SKM-1 (cell line): Measurements from ENCODE around the gene TTBK1.

Experiments
- DNase-seq: peaks from one replicate; lab custom pipeline; 2025; ENCODE audit not compliant: unreplicated experiment; lab: John Stamatoyannopoulos, UW

TTBK1 gene

GRCh38 chr6:43269273-43270007, 26.2 kb downstream of the TTBK1 start:
- no peak for DNase-seq

DNA sequence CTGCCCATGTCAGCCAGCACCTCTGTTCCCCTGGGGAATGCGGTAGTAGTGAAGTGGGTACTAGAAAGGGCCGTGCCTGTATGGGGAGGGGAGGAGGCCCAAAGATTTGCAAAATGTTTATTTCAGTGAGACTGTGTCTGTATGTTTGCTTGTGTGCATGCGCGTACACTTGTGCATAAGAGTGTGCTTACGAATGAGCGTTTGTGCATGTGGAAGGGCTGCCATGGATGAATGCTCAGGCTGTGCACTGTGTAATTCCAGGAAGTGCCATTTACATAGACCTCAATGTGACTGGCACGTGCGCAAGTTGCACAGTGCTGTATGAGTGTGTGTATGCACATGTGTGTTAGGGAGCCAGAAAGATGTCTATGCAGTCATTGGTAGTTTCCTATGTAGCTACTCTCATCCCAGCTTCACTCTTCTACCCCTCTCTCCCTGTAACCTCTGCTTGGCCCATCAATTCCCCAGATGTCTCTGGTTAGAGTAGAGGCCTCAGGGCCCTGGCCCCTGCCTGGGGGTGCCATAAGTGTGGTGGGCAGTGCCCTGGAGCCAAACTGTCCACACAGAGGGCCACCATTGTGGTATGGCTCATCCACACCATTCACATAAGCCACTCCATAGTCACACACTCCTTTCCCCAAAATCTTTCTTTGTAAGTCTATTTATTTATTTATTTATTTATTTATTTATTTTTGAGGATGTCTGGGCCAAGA, 28.0 kb downstream of the TTBK1 start:
- DNase-seq = no peak

GRCh38 chr6:43271944-43272343, 28.7 kb downstream of the TTBK1 start:
- DNase-seq = no peak

DNA sequence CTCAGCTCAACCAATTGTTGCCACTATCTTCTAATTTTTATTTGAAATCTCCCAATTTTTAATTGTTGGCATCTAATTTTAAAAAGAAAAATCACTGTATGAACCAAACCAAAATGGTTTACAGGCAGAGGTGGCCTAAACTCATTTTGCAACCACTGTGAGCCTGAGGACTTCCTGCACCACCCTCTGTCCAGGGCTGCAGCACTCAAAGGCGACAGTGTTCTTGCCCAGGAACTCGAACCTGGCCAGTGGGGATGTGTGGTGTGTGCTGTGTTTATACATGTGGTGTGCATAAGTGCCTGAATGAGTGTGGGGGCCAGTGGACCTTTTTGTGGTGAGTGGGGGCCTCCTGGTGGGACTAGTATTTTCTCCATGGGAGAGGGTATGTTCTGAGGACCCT, 30.4 kb downstream of the TTBK1 start:
- no peak for DNase-seq

DNA sequence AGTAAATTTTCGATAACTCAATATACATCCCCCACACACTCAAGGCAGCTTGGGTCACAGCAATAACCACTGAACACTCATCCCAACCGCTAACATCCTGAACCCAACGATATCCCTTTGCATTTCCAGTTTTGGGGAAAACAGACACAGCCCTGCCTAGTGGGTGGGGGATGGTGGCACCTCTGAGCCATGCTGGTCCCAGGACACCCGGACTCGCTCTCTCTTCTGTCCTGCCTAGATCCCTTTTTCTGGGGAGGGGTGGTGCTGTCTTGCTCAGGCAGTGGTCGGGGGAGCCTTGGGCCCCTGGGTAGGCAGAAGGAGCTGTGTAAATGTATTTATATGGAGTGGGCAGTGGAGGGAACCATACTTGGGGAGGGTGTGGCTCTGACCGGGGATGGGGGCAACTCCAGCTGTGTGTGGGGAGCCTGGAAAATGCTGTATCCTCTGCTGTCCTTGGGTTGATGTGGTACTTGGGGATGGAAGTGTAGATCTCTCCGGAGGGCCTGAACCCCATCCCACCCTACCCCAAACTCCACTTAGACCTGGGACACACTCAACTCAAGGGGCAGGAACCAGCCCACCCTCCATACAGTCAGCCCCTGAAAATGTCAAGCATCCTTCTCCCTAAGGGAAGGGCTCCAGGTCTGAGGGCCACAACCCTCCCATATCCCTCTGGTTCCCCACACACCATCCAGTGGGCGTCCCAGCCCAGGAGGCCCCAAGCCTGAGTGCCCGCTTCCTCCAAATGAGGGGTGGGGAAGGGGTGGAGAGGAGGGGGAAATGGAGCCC, 31.0 kb downstream of the TTBK1 start:
- no peak for DNase-seq

- no peak for DNase-seq
Measured at GRCh38 chr6:43274916-43275597, 31.8 kb downstream of the TTBK1 start.

DNA sequence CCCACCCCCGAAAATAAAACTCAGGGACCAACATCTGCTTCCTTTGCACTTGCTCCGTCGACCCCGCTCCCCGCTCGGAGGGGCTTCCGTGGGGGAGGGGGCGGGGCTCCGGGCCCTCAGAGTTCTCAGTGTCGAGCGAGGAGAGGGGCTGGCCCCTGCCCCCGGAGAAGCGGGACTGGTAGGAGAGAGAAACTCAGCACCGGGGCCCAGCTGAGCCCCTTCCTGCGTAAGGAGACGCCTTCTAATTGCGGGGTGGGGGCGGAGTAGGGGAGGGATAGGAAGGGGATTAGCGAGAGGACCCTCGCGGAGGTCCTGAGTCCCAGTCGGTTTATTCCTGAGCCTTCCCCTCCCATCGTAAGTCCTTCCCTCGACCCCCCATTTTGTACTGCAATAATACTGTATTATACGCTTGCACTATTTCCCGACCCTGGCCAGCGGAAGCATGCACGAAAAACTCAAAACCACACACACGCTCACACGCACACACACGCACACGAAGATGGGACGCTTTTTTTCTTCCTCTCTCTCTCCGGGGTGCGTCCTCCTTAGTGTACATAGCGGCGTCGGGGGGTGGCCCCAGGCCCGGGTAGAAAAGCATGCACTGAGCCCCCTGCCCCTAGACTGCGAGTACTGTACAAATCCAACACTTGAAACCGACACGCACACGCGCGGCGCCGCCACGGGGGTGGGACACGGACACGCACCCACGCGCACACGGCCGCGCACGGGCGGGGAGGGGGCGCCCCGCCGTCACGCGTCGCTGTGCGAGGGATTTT, 32.7 kb downstream of the TTBK1 start:
- DNase-seq = no peak

GRCh38 chr6:43276577-43277305, 33.5 kb downstream of the TTBK1 start:
- DNase-seq = no peak

GRCh38 chr6:43277306-43277642, 34.0 kb downstream of the TTBK1 start:
- no peak for DNase-seq

DNA sequence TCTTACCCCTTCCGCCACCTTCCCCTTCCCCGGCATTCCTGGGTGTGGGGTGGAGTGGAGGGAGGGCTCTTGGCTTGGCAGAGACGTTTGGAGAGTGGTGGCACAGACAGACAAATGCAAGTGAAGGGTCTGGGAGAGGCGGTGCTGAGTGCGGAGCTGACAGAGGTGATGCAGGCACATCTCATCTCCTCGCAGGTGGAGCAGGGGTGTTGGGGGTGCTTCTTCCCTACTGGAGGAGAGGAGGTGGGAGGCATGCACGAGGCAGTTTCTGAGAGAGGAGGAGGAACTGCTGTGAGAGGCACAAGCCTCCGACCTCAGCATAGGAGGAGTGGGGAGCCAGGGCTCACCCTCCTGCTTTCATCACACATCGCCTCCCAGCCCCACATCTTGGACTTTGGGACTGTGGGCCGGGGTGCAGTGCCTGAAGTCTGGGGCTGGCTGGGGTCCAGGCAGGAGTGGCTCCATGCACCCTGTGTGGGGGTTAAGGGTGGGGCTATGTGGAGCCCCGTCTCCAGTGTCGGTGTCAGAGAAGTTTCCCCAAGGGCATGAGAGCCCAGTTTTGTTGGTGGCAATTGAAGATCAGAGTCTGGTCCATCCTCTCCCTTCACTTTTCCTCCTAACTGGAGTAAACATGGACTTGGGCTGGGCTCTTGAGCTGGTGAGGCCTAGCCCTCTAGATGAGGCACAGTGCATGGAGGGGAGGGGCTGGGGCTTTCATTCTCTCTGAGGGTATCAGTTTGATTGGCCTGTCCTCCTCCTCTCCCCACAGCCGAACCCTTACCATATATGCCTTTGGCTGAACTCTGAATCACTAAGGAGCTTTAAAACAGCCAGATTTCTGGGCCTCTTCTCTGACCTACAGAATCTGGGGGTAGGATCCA, 34.6 kb downstream of the TTBK1 start:
- DNase-seq = no peak

- DNase-seq = no peak
Measured at GRCh38 chr6:43278524-43279078, 35.3 kb downstream of the TTBK1 start.

GRCh38 chr6:43280234-43280633, 37.0 kb downstream of the TTBK1 start:
- DNase-seq = no peak

DNA sequence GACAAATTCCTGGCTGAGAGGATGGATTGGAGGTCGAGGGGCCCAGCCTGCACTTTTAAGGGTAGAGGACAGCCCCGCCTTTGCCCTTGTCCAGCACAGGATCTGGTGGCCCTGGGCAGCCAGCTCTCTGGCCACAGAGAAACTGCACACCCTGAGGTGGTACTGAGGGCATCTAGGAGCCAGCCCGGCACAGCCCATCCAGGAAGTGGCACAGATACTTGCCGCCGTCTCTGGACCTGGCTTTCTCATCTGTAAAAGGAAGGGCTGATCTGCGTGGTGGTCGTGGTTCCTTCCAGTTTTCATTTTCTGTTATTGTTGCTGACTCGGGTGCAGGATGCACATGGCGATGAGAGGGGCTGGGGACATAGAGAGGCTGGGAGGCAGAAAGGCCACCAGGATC, 38.8 kb downstream of the TTBK1 start:
- no peak for DNase-seq

DNA sequence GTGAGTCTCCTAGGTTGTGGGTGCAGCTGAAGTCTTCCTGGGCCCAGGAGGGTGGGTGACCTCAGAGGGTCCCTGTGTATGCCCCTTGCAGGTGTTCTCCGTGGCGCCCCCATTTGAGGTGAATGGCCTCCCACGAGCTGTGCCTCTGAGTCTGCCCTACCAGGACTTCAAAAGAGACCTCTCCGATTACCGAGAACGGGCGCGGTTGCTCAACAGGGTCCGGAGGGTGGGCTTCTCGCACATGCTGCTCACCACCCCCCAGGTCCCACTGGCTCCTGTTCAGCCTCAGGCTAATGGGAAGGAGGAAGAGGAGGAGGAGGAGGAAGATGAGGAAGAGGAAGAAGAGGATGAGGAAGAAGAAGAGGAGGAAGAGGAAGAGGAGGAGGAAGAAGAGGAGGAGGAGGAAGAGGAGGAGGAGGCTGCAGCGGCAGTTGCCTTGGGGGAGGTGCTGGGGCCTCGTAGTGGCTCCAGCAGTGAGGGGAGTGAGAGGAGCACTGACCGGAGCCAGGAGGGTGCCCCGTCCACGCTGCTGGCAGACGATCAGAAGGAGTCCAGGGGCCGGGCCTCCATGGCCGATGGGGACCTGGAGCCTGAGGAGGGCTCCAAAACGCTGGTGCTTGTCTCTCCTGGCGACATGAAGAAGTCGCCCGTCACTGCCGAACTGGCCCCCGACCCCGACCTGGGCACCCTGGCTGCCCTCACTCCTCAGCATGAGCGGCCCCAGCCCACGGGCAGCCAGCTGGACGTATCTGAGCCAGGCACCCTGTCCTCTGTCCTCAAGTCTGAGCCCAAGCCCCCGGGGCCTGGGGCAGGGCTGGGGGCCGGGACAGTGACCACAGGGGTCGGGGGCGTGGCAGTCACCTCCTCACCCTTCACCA, 39.6 kb downstream of the TTBK1 start:
- peak; percentile 22 for DNase-seq

DNA sequence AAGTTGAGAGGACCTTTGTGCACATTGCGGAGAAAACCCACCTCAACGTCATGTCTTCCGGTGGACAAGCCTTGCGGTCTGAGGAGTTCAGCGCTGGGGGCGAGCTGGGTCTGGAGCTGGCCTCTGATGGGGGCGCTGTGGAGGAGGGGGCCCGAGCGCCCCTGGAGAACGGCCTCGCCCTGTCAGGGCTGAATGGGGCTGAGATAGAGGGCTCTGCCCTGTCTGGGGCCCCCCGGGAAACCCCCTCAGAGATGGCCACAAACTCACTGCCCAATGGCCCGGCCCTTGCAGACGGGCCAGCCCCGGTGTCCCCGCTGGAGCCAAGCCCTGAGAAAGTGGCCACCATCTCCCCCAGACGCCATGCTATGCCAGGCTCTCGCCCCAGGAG, 40.2 kb downstream of the TTBK1 start:
- DNase-seq = no peak

DNA sequence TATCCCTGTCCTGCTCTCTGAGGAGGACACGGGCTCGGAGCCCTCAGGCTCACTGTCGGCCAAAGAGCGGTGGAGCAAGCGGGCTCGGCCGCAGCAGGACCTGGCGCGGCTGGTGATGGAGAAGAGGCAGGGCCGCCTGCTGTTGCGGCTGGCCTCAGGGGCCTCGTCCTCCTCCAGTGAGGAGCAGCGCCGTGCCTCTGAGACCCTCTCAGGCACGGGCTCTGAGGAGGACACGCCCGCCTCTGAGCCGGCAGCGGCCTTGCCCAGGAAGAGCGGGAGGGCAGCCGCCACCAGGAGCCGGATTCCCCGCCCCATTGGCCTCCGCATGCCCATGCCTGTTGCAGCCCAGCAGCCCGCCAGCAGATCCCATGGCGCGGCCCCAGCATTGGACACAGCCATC, 40.6 kb downstream of the TTBK1 start:
- no peak for DNase-seq

GRCh38 chr6:43284991-43285781, 41.9 kb downstream of the TTBK1 start:
- DNase-seq = no peak
